Measurements from ENCODE around the gene CRYBA2. TPM values are rescaled to one million over a fixed set of nuclear protein-coding genes. Genes with fewer than 3 reads are reported as not detected.

The CRYBA2 gene
- total RNA-seq, 1 experiment from 2014 or later, result not detected

- BruUV-seq (replicated peaks), result no TSS peak
- ATAC-seq (no peak), DNase-seq (ENCODE audit: low read depth, low spot score) (no peak)
Measured at GRCh38 chr2:219038600-219038999, 45.4 kb upstream of the CRYBA2 start.

DNA sequence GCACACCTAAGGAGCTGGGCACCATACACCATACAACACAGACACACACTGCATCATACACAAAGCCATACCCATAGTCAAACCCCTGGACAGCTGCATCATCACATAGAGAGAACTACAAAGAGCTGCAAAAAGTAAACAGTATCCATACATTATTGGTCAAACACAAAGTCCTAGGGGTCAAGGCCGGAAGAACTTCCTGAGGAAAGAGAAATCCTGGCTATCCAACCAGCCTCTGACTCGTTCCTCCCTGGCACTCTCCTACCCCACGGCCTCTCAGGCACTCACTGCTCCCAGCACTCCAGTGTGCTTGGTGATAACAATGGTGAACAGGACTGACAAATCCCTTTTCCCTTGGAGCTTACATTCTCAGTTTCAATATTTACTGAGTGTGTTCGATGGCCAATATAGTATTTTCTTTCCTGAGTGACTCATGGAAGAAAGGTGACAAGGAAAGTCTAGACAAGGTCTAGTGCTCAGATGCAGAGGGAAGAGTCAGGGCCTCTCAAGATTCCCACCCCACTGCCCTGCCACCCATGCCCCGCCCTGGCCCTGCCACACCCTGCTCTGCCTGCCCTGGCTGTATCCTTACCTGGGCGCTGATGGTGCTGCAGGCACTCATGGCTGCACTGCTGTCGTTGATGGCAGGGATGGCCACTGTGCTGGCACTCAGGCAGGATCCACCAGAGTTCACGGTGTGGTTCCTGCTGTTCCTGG lies 44.7 kb upstream of the CRYBA2 start:
- intact Hi-C loops (cut with micrococcal nuclease; ENCODE audit: unreplicated experiment) (no loop called here), in situ Hi-C loops (cut with HindIII; ENCODE audit: low pct_unique_long_range_greater_than_20kb, low sequenced_read_pairs) (no loop called here)
- H3K4me3 ChIP-seq (ENCODE audit: low read depth in 2 of 2, low read length in 2 of 2), result no peak overlapping the region
- TF ChIP-seq SIN3A (IDR thresholded peaks at IDR 0.05; ENCODE audit: borderline replicate concordance, insufficient read depth, low read depth, low read length) (no peak), TCF7L2 (IDR thresholded peaks at IDR 0.05; ENCODE audit: low read depth, low read length) (no peak)
- H3K4me1 ChIP-seq (ENCODE audit: control insufficient read depth, insufficient read depth, low read length), result no peaks in the 10 kb centered on the region
- ChIA-PET POLR2A (no interaction called here), CTCF (interaction anchor here (1.5 kb wide), 1 partner anchor 11 kb away, joined by 3 read pairs; no protein-coding TSS in a partner anchor)
- DNase-seq (ENCODE audit: low read depth, low spot score) (no peak), ATAC-seq (no peak)
- BruUV-seq (replicated peaks), result no TSS peak
- no peaks in the 10 kb centered on the region for H3K36me3 ChIP-seq (ENCODE audit: control insufficient read depth, insufficient read depth, low read length)
- H3K27ac ChIP-seq (ENCODE audit: low read length), result no peak overlapping the region
- peaks cover 13% of the 10 kb centered on the region for H3K27me3 ChIP-seq (ENCODE audit: control insufficient read depth, insufficient read depth, low read length)
- H3K9me3 ChIP-seq (ENCODE audit: control insufficient read depth, insufficient read depth, low read depth, low read length), result no peaks in the 10 kb centered on the region

More at GRCh38 chr2:219038600-219038999, 45.4 kb upstream of the CRYBA2 start:
- TF ChIP-seq, protein P1, sequence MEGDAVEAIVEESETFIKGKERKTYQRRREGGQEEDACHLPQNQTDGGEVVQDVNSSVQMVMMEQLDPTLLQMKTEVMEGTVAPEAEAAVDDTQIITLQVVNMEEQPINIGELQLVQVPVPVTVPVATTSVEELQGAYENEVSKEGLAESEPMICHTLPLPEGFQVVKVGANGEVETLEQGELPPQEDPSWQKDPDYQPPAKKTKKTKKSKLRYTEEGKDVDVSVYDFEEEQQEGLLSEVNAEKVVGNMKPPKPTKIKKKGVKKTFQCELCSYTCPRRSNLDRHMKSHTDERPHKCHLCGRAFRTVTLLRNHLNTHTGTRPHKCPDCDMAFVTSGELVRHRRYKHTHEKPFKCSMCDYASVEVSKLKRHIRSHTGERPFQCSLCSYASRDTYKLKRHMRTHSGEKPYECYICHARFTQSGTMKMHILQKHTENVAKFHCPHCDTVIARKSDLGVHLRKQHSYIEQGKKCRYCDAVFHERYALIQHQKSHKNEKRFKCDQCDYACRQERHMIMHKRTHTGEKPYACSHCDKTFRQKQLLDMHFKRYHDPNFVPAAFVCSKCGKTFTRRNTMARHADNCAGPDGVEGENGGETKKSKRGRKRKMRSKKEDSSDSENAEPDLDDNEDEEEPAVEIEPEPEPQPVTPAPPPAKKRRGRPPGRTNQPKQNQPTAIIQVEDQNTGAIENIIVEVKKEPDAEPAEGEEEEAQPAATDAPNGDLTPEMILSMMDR (IDR thresholded peaks at IDR 0.05), result no peak
- TF ChIP-seq POLR2AphosphoS5 (IDR thresholded peaks at IDR 0.05; ENCODE audit: low read depth, low read length) (no peak), REST (IDR thresholded peaks at IDR 0.05; ENCODE audit: insufficient read depth in 1 of 2, low read depth in 2 of 2, low read length in 1 of 2) (no peak), TCF7L2 (IDR thresholded peaks at IDR 0.05; ENCODE audit: low read depth, low read length) (no peak), SIN3A (IDR thresholded peaks at IDR 0.05; ENCODE audit: borderline replicate concordance, insufficient read depth, low read depth, low read length) (no peak)
- POLR2A ChIA-PET, result no interaction called here
- CTCF ChIA-PET, result interaction anchor here (1.5 kb wide), 1 partner anchor 12 kb away, joined by 3 read pairs; no protein-coding TSS in a partner anchor
- H3K36me3 ChIP-seq (ENCODE audit: control insufficient read depth, insufficient read depth, low read length), result no peaks in the 10 kb centered on the region
- peaks cover 11% of the 10 kb centered on the region for H3K27me3 ChIP-seq (ENCODE audit: control insufficient read depth, insufficient read depth, low read length)
- intact Hi-C loops (cut with micrococcal nuclease; ENCODE audit: unreplicated experiment) (no loop called here), in situ Hi-C loops (cut with HindIII; ENCODE audit: low pct_unique_long_range_greater_than_20kb, low sequenced_read_pairs) (no loop called here)
- no peak overlapping the region for H3K27ac ChIP-seq (ENCODE audit: low read length)
- no peaks in the 10 kb centered on the region for H3K4me1 ChIP-seq (ENCODE audit: control insufficient read depth, insufficient read depth, low read length)
- no peaks in the 10 kb centered on the region for H3K9me3 ChIP-seq (ENCODE audit: control insufficient read depth, insufficient read depth, low read depth, low read length)
- no peak overlapping the region for H3K4me3 ChIP-seq (ENCODE audit: low read depth in 2 of 2, low read length in 2 of 2)

DNA sequence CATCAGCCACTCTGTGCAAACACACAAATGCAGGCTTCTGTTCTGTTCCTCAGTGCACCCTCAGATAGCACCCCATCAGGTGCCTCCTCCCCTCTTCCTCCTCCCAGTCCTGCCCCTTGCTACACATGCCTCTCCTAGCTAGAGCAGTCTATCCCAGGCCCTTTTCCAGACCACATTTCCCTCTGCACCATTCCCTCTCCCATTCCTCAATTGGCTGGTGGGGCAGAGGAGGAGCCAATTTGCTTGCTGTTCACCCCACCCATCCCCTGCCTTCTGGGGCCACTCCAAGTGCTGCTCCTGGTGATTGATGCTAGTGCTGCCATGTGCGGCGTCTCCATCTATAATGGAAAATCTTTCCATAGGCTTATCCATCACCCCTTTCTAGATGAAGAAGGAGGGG lies 42.7 kb upstream of the CRYBA2 start:
- TF ChIP-seq REST (IDR thresholded peaks at IDR 0.05; ENCODE audit: insufficient read depth in 1 of 2, low read depth in 2 of 2, low read length in 1 of 2), result no peak
- TF ChIP-seq SIN3A (IDR thresholded peaks at IDR 0.05; ENCODE audit: borderline replicate concordance, insufficient read depth, low read depth, low read length), result no peak
- TF ChIP-seq, protein P1 (IDR thresholded peaks at IDR 0.05), result no peak
- TF ChIP-seq POLR2AphosphoS5 (IDR thresholded peaks at IDR 0.05; ENCODE audit: low read depth, low read length), result no peak
- no peak for TF ChIP-seq TCF7L2 (IDR thresholded peaks at IDR 0.05; ENCODE audit: low read depth, low read length)
- in situ Hi-C loops (cut with HindIII; ENCODE audit: low pct_unique_long_range_greater_than_20kb, low sequenced_read_pairs), result no loop called here
- Histone ChIP-seq H3K4me3 (ENCODE audit: low read depth in 2 of 2, low read length in 2 of 2) (no peak overlapping the region), H3K4me1 (ENCODE audit: control insufficient read depth, insufficient read depth, low read length) (no peaks in the 10 kb centered on the region), H3K27ac (ENCODE audit: low read length) (no peak overlapping the region), H3K27me3 (ENCODE audit: control insufficient read depth, insufficient read depth, low read length) (peaks cover 3% of the 10 kb centered on the region), H3K9me3 (ENCODE audit: control insufficient read depth, insufficient read depth, low read depth, low read length) (no peaks in the 10 kb centered on the region), H3K36me3 (ENCODE audit: control insufficient read depth, insufficient read depth, low read length) (no peaks in the 10 kb centered on the region)
- ATAC-seq (no peak), DNase-seq (ENCODE audit: low read depth, low spot score) (no peak)
- ChIA-PET POLR2A (no interaction called here), CTCF (no interaction called here)
- intact Hi-C loops (cut with micrococcal nuclease; ENCODE audit: unreplicated experiment), result no loop called here
- BruUV-seq (replicated peaks), result no TSS peak
